Measurements from ENCODE around the gene SPON1.
A peak's percentile ranks its signal among the peaks of the same experiment; 100 is the strongest.
"Not testable (repeated sequence)": the region's sequence is repeated elsewhere in the genome, so short reads cannot be mapped to it uniquely, and the experiment has no call there.

SPON1 gene

DNA sequence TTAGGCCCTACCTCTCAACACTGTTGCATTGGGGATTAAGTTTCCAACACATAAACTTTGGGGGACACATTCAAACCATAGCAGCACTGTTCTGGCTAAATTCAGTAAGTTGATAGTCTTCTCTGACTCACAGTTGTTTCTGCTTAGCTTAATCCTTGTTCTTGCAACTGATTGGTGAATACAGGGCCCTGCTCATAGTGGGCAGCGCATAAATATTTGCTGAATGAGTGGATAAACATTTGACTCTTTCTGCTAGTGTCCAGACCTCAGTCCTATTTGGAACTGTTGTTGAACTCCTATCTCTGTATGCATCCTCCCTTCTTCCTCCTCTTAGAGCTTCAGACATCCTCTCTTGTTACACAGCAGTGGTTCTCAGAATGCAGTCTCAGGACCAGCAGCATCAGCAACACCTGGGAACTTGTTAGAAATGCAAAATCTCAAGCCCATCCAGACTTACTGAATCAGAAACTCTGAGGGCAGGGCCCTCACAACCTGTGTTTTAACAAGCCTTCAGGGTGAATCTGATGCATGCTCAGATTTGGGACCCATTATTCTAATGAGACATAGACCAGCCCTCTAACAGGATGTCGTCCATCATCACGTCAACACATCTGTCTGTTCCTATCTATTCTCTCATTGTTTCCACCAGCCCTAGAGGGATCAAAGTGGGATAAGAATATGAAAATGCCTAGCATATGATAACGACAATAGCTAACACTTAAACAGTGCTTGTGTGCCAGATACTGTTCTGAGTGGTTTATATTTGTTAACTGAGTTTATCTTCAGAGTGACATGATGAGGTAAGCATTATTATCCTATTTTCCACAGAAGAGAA lies 22.3 kb downstream of the SPON1 start:
- DNase-seq = no peak

DNA sequence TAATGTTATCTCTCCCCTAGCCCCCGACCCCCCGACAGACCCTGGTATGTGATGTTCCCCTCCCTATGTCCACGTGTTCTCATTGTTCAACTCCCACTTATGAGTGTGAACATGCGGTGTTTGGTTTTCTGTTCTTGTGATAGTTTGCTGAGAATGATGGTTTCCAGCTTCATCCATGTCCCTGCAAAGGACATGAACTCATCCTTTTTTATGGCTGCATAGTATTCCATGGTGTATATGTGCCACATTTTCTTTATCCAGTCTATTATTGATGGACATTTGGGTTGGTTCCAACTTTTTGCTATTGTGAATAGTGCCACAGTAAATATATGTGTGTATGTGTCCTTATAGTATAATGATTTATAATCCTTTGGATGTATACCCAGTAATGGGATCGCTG lies 24.2 kb downstream of the SPON1 start:
- DNase-seq = not testable (repeated sequence)

DNA sequence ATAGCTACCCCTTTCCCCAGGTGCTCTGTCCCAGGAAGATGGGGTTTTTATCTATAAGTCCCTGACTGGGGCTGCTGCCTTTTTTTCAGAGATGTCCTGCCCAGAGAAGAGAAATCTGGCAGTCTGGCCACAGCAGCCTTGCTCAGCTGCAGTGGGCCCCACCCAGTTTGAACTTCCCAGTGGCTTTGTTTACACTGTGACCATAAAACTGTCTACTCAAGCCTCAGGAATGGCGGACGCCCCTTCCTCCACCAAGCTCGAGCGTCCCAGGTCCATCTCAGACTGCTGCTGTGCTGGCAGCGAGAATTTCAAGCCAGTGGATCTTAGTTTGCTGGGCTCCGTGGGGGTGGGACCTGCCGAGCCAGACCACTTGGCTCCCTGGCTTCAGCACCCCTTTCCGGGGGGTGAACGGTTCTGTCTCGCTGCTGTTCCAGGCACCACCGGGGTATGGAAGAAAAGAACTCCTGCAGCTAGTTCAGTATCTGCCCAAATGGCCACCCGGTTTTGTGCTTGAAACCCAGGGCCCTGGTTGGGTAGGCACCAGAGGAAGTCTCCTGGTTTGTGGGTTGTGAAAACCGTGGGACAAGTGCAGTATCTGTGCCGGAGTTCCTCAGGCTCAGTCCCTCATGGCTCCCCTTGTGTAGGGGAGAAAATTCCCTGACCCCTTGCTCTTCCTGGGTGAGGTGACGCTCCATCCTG lies 29.8 kb downstream of the SPON1 start:
- DNase-seq = not testable (repeated sequence)

DNA sequence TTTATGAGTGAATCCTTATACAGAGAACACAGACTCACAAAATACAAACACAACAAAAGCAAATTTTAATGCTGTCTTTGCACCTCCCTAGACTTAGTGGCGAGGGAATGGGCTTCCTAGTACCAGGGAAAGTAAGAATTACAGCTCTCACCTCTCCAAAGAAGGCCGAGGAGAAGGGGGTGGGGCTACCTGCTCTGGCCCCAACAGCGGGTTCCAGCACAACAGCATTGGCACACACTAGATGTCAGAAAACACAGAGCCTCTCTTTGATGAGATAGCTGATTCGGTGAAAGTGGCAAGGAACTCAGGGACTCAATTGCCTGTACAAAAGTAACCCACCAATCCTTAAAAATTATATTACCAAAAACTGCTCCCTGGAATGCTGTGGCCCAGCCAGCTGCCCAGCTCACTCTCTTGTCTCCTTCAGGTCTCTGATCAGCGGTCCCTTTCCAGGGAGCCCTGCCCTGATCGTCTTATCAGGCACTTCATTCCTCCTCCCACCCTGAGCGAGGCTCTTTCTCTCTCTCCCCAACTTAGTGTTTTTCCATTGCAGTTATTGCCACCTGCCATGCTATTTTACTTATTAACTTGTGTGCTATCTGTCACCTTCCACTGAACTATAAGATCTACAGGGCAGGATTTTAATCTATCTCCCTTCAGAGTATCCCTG lies 30.7 kb downstream of the SPON1 start:
- no peak for DNase-seq

DNA sequence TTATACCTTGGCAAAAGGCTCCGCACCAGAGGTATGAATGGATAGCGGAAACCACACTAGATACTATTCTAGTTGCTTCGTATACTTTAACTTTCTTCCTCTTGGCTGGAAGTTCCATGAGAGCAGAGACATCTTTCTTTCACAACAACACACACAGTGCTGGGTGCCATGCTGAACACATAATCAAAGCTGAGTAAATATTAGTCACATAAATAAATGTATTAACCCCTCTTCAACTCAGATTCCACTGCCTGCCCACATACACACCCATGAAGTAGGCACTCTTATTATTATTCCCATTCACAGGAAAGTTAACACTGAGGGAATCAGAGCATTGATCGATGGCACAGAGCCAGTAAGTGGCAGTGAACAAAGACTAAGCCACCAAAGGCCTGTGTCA lies 35.4 kb downstream of the SPON1 start:
- DNase-seq = no peak

DNA sequence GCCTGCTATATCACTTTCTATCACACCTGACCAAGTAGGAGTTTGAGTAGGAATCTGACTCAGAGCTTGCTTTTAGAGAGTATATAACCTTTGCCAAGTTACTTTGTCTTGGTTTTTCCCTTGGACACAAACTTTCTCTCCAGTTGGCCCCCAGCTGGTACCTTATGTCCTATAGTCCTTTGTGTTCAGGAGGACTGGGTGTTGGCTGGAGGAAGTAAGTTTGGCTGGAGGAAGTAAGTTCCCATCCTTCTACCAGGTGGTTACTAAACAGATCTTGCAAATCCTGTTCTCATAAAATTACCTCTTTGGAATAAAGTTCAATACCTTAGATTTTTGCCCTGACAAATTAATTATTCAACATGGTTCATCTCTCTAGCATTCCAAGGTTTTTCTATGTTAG lies 37.2 kb downstream of the SPON1 start:
- no peak for DNase-seq

DNA sequence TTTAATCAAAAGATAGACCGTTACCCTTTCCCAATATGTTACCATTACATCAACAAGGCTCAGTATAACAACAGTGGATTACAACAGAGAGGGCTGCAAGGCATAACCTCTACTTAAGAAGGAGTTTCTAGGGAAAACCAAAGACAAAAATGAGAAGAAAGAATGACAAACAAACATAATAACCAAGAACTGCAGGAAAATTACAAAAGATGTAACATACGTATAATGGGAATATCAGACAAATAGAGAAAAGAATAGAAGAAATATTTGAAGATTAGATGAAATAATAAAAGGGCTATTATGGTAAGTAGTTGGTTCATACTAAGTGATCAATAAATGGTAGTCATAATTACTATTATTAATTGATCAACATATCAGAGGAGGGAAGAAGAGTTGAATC lies 39.1 kb downstream of the SPON1 start:
- no peak for DNase-seq

DNA sequence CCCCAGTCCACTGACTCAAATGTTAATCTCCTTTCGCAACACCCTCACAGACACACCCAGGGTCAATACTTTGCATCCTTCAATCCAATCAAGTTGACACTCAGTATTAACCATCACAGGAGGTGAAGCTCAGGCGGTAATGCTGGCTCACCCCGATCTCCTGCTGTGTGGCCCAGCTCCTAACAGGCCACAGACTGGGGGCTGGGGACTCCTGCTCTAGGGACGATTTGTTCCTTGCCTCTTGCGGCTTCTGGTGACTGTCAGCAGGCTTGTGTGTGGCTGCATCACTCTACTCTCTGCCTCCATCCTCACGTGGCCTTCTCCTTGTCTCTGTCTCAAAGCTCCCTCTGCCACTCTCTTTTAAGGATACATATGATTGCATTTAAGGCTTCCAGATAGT lies 45.0 kb downstream of the SPON1 start:
- no peak for DNase-seq

DNA sequence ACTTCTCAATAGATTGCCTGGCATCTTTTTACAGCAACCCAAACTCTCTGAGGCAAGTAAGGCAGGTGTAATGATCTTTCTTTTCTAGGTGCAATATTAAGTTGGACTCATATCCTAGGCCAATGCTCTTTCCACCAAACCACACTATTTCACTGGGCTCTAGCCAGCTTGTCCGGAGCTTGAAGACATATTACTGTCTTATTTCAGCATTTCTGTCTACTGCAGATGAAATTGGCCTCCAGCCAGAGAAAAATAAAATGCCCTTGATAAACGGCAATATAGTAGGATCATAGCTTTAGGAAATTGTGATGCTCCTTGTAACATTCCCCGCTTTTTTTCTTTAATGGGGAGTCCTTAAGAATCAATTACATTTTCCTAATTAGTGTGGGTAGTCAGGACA lies 48.1 kb downstream of the SPON1 start:
- no peak for DNase-seq

DNA sequence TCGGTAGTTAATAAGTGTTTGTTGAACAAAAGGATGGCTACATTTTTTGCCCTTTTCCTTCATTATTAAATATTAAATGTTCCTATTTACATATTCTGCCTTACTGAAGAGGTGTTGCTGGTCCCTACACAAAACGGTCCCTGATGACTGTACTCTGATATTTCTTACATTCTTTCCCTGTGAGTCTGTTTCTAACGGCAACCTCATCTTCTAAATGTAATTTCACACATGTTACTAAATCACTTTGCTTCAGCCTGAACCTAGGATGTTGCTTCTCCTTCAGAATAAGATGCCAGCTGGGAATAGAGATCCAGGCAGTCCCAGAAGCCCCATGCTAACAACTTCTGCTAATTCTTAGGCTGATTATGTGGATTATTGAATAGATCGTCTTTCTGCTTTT lies 50.3 kb downstream of the SPON1 start:
- DNase-seq = no peak

DNA sequence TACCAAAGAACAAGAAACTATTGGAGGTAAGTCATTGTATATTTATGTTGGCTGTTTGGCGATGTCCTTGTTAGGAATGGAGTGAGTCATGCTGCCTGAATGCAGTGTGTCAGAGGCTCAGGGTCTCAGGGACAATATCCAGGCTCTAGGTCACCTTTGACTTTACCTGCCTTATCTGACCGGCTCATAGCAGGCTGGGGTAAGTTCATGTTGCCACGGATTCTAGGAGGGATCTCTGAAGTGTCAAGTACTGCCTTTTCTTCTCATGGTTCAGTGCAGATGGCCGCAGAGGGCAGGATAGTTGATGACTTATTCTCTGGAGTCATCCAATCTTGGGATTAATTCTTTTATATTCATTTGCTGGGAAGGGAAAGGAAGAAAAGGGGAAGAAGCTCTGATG lies 53.2 kb downstream of the SPON1 start:
- no peak for DNase-seq

DNA sequence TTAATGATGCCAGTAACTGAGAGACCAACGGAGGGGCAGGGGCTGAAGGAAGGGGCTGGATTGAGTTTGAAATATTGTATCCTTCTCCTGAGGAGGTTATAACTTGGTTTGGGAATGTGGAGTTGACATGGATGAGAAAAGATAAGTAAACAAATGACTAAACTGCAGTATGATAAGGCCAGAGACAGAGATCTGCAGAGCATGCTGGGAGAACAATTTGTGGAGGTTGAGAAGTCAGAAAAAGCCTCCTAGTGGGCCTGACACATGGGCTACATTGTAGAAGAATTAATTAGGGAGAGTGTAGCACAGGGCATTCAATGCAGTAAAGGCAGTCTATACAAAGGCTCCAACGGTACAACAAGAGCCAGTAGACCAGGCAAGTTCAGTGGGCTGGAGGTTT lies 55.9 kb downstream of the SPON1 start:
- no peak for DNase-seq

DNA sequence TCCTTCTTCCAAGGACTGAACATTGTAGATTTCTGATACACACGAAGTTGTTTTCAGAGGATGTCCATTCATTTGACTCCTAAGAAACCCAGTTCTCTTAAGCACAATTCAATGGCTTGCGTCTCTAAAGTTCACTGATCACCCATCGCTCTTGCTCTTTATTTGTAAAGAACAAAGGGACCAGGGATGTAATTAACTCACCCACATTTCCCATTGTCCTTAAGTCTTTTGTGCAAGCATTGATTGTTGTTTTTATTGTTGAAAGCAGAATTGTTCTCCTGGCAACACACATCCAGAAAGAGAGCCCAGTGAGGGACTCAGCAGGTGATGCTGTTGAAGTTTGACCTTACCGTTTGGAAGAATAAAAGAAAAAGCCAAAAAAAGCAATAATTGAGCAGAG lies 59.2 kb downstream of the SPON1 start:
- no peak for DNase-seq

DNA sequence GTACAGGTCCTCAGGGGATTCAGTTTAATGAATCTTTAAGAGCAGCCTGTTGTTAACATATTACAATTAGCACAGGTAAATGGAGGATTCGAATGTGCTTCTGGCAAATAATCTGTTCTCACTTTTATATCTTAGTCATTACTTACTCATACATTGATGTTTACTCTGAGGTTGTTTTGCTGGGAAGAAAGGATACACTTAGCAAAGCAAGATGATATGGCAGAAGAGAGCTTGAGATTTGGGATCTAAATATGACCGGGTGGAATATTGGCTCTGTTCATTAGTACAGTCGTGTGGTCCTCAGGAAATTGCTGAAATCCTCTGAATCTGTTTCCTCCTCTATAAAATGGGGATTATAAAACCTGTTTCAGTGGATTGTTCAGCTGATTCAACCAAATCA lies 59.7 kb downstream of the SPON1 start:
- DNase-seq = no peak

DNA sequence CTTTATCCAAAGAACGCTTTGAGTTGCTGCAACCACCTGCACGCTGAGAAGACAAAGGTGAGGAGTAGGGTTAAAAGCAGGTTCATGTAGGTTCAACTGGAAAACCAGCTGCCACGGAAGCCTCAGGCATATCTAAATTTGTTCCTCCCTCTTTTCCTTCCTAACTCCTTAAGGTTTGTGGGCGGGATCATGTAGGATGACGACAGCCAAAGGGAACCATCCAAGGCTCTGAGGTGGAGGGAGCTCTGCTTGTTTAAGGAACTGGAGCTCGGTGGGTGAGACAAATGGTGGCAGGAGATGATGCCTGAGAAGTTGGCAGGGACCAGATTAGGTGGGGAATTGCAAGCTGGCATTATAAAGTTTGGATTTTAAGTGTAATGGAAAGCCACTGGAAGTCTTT lies 60.3 kb downstream of the SPON1 start:
- DNase-seq = no peak

DNA sequence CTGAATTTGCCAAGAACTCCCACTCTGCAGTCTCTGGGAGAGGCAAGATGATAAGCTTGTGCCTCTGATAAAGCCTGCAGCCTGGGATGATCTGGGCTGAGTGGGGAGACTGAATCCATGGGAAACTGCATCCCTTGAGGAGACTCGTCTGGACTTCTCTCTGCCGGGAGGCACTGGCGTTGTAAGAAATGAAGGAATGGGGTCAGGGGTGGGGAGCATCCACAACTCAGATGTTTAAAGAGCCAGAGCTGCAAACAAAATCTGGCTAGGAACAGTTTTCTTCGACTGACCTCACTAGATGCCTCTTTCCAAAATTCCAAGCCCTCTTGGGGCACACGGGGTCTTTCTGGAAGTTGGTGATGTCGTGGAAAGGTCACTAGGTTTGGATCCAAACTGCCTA lies 64.4 kb downstream of the SPON1 start:
- DNase-seq = no peak

DNA sequence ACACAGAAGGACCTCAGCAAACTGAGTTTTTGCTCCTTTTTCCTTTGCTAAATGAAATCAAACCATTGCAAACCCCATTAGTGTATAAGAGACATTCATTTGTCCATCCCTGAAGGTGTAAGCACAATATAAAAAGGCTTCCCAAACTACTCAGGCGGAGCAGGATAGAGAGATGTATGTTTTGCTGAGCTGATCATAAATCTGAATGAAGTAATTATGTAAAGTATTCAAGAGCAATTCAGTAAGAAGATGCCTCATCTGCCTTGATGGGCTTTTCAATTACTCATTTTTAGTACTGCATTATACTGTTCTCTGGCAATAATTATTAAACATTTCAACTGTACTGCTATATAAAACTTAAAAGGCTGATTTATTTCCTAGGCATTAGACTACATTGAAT lies 65.0 kb downstream of the SPON1 start:
- DNase-seq = no peak

DNA sequence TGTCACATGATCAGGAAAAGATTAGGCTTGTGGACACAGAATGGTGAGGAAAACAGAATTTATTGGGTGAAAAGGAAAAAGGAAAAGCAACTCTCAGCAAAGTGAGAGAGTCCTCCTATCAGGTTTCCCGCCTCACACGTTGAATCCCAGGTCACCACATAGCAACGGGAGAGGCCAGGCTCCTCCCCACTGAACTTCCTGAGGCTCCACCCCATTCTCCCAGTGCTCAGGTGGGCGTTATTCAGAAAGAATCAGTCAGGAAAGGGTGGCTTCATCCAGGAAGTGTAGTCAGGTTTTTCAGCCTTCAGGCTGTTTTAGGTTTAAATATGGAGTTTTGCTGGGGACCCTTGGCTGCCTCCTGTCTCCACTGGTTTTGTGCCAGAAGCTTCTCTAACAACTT lies 66.9 kb downstream of the SPON1 start:
- no peak for DNase-seq

DNA sequence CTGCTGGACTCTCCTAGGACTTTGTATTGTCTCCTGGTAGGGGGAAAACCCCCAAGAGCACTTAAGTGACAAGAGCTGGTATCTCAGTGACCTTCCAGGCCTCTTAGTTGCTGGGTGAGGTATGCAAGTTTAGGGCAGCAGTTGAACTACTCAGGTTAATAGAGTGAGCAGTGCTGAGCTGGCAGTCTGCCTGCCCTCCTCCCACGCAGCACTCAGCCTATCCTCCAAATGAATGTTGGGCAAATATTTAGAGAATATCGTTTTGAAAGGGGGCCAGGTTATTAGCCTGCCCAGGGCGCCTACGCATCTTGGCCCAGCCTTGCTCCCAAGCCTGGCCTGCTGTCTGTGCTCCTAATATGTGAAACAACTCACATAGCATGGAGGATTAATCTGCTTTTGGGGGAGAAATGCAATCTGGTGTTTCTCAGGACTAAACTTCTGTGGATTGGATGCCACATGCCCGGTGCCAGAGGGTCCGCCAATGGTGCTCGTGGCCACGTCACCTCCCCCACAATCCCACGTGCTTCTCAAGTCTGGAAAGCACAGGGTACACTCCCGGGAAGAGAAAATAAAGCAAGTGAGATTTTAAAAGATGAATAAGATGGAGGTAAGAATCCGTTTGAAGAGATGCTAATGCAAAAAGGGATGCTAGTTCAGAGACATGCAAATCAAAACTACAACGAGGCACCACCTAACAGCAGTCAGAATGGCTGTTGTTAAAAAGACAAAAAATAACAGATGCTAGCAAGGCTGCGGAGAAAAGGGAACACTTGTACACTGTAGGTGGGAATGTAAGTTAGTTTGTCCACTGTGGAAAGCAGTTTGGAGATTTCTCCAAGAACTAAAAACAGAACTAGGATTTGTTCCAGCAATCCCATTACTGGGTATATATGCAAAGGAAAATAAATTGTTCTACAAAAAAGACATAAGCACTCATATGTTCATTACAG lies 67.7 kb downstream of the SPON1 start:
- DNase-seq = peak; percentile 53

DNA sequence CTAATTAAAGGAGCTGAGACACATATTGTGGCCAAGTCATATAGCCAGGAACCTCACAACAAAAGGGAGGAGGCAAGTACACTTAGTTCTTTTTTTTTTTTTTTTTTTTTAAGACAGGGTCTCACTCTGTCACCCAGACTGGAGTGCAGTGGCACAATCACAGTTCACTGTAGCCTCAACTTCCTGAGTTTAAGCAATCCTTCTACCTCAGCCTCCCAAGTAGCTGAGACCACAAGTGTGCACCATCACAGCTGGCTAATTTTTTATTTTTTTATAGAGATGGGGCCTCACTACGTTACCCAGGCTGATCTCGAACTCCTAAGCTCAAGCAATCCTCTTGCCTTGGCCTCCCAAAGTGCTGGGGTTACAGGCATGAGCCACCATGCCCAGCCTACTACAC lies 73.0 kb downstream of the SPON1 start:
- DNase-seq = not testable (repeated sequence)

DNA sequence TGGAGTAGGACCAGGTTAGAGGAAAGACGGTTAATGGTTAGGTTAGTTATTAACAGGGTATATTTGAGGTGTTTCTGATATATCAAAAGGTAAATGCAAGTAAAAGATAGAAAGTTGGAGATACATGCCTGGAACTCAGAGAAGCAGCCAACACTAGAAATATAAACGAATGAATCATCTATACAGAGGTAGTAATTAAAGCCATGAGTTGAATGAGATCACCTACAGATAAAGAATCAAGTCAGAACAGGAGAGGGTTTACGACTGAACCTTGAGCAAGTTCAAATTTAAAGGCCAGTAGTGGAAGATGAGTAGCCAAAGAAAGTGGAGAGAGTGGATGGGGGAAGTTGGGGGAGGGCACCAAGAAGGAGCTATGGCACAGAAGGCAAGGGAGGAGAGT lies 73.9 kb downstream of the SPON1 start:
- no peak for DNase-seq

DNA sequence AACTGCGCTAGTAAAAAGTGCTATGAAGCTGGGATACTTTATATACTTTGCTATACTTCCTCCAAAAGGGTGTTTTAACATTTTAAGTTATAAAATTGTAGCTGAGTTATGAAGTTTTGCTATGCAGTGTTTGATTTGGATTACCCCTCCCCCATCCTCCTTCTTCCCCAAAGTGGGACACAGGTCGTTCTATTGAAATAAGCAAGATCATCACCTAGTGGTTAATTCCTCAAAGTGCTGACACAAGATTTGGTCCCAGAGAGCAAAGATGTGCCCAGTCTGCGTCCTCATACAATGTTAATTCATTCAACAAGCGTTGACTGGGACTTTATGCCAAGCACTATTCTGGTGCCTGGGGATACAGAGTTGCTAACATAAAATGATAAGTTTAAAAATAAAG lies 78.5 kb downstream of the SPON1 start:
- DNase-seq = no peak

DNA sequence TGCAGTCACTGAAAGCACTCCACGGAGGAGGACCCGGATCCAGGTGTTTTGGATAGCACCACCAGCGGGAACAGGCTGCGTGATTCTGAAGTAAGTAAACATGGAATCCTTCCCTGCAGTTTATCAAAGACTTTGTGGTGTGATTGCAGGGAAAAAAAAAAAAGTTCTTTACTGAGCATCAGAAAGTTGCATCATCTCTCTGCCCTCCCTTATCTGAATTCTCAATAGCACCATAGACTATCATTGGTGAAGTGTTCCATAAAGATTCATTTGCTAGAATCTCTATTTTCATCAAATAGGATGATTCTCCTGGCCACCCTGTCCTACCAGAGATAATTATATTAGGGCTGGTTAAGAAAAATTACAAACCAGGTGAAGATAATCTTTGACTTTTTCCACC lies 79.0 kb downstream of the SPON1 start:
- DNase-seq = no peak

Data from NCI-H1694 treated with DMSO at 0.1 percent for 48 hours (cell line).